Measurements from ENCODE around the gene RIC8A. TPM values are rescaled to one million over a fixed set of nuclear protein-coding genes. Genes with fewer than 3 reads are reported as not detected.

Gene RIC8A
- total RNA-seq, 1 donor from 2014 or later, result 76.2 TPM

GRCh38 chr11:204587-205109 lies 2.9 kb upstream of the RIC8A start:
- DNase-seq, result no peak

- no peak for DNase-seq
Observed at GRCh38 chr11:205221-206001, 2.1 kb upstream of the RIC8A start.

GRCh38 chr11:206002-206384 lies 1.5 kb upstream of the RIC8A start:
- DNase-seq, result no peak

GRCh38 chr11:206526-207207 lies 841 bp upstream of the RIC8A start:
- no peak for DNase-seq

GRCh38 chr11:207863-208180 lies 314 bp downstream of the RIC8A start:
- DNase-seq, result no peak

- peak; percentile 90 for DNase-seq
Observed at GRCh38 chr11:208181-208916, 841 bp downstream of the RIC8A start.

GRCh38 chr11:208917-209260 lies 1.4 kb downstream of the RIC8A start:
- DNase-seq, result no peak

- DNase-seq, result no peak
Observed at GRCh38 chr11:209275-210121, 2.0 kb downstream of the RIC8A start.

- DNase-seq, result no peak
Observed at GRCh38 chr11:210122-210802, 2.8 kb downstream of the RIC8A start.

GRCh38 chr11:210803-211180 lies 3.3 kb downstream of the RIC8A start:
- no peak for DNase-seq

- no peak for DNase-seq
Observed at GRCh38 chr11:211295-211694, 3.8 kb downstream of the RIC8A start.

GRCh38 chr11:211741-212140 lies 4.2 kb downstream of the RIC8A start:
- DNase-seq, result no peak

- no peak for DNase-seq
Observed at GRCh38 chr11:212150-213100, 4.9 kb downstream of the RIC8A start.

- no peak for DNase-seq
Observed at GRCh38 chr11:213111-213510, 5.6 kb downstream of the RIC8A start.

- DNase-seq, result no peak
Observed at GRCh38 chr11:214083-214482, 6.6 kb downstream of the RIC8A start.

- DNase-seq, result no peak
Observed at GRCh38 chr11:215581-216037, 8.1 kb downstream of the RIC8A start.

- no peak for DNase-seq
Observed at GRCh38 chr11:216081-216974, 8.8 kb downstream of the RIC8A start.

GRCh38 chr11:217704-218103 lies 10.2 kb downstream of the RIC8A start:
- DNase-seq, result no peak
